Lower leg skin (tissue), 3 donors: ENCODE results near the gene APOBEC3C.

Experiments
- POLR2A ChIP-seq, 2 donors: fragments of 450-650 bp; IDR thresholded peaks; one replicate each; pipeline ENCODE4 v1.6.1; 2016 to 2017; ENCODE audit warnings: antibody characterized with exemption in 2 of 2, mild to moderate bottlenecking in 1 of 2, moderate library complexity in 1 of 2
- TF ChIP-seq, protein P1 (sequence below), 3 donors: fragments of 450-650 bp; IDR thresholded peaks; one replicate each; pipeline ENCODE4 v1.5.1; 2016; ENCODE audit warnings: antibody characterized with exemption in 3 of 3, mild to moderate bottlenecking in 3 of 3, moderate library complexity in 2 of 3

DNA sequence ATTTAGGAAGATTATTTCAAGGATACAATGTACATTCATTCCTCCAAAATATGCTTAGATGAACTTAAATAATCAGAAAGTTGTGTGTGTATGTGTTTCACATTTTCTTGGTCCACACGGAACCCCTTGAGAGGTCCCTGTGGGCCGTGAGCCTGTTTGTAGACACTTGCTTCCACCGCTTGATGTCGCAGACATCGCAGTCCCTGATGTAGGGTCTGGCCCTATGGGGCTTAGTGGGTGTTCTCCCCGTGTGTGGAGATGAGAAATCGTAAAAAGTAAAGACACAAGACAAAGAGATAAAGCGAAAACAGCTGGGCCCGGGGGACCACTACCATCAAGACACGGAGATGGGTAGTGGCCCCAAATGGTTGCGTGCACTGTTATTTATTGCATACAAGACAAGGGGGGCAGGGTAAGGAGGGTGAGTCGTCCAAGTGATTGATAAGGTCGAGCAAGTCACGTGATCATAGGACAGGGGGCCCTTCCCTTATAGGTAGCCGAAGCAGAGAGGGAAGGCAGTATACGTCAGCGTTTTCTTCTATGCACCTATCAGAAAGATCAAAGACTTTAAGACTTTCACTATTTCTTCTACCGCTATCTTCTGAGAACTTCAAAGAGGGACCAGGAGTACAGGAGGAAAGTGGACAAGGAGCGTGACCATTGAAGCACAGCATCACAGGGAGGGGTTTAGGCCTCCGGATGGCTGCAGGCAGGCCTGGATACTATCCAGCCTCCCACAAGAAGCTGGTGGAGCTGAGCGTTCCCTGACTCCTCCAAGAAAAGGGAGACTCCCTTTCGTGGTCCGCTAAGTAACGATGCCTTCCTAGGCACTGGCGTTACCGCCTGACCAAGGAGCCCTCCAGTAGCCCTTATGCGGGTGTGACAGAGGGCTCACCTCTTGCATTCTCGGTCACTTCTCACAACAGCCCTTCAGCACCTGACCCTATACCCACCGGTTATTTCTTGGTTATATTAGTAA is 1.2 kb upstream of the APOBEC3C start:
- TF ChIP-seq, protein P1, sequence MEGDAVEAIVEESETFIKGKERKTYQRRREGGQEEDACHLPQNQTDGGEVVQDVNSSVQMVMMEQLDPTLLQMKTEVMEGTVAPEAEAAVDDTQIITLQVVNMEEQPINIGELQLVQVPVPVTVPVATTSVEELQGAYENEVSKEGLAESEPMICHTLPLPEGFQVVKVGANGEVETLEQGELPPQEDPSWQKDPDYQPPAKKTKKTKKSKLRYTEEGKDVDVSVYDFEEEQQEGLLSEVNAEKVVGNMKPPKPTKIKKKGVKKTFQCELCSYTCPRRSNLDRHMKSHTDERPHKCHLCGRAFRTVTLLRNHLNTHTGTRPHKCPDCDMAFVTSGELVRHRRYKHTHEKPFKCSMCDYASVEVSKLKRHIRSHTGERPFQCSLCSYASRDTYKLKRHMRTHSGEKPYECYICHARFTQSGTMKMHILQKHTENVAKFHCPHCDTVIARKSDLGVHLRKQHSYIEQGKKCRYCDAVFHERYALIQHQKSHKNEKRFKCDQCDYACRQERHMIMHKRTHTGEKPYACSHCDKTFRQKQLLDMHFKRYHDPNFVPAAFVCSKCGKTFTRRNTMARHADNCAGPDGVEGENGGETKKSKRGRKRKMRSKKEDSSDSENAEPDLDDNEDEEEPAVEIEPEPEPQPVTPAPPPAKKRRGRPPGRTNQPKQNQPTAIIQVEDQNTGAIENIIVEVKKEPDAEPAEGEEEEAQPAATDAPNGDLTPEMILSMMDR (IDR thresholded peaks at IDR 0.05), result no peak
- TF ChIP-seq POLR2A (IDR thresholded peaks at IDR 0.05), result no peak
